GM10266 (cell line): ENCODE data around the gene TCF23.

Source experiments
- DNase-seq: peaks from one replicate; pipeline ENCODE4 v3.0.0; 2012; ENCODE audit errors: extremely low spot score
- TF ChIP-seq, protein P1 (sequence below): IDR thresholded peaks from 2 replicates; pipeline ENCODE4 v1.5.1; 2012; ENCODE audit warnings: mild to moderate bottlenecking, low read depth; ENCODE audit not compliant: control insufficient read depth, insufficient read depth; ENCODE audit errors: missing control alignments

TCF23 gene

GRCh38 chr2:27125104-27125503 lies 23.7 kb upstream of the TCF23 start:
- no peak for DNase-seq
- TF ChIP-seq, protein P1, sequence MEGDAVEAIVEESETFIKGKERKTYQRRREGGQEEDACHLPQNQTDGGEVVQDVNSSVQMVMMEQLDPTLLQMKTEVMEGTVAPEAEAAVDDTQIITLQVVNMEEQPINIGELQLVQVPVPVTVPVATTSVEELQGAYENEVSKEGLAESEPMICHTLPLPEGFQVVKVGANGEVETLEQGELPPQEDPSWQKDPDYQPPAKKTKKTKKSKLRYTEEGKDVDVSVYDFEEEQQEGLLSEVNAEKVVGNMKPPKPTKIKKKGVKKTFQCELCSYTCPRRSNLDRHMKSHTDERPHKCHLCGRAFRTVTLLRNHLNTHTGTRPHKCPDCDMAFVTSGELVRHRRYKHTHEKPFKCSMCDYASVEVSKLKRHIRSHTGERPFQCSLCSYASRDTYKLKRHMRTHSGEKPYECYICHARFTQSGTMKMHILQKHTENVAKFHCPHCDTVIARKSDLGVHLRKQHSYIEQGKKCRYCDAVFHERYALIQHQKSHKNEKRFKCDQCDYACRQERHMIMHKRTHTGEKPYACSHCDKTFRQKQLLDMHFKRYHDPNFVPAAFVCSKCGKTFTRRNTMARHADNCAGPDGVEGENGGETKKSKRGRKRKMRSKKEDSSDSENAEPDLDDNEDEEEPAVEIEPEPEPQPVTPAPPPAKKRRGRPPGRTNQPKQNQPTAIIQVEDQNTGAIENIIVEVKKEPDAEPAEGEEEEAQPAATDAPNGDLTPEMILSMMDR: no peak

- DNase-seq: no peak
- TF ChIP-seq, protein P1: no peak
Measured at GRCh38 chr2:27126252-27126710, 22.5 kb upstream of the TCF23 start.

DNA sequence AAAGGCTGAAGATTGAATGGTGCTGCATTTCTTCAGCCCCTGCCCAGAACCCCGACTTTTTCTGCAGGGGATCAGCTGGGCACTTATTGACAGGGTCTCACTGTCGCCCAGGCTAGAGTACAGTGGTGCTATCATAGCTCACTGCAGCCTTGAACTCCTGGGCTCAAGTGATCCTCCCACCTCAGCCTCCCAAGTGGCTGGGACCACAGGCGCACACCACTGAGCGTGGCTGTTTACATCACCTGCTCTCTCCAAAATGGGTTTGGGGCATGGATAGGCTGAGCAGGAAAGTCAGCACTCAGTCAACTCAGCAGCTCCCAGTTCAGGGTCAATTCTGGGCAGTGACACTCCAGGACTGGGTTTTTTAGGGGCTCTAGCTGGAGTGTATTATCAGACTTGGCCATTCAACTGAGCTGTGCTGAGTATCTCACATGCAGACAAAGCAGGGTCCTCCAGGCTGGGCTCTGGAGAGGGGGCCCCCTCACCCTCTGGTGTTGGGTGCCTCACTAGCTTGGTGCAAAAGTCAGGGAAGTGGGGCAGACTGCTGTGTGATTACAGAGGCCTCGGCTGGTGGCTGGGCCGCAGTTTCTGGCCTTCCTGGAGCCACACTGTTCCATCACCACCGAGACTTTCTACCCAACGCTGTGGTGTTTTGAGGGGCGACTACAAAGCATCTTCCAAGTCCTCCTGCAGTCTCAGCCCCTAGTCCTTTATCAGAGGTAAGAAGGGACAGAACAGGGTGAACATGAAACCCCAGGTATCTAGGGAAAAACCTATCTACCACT lies 20.7 kb upstream of the TCF23 start:
- no peak for DNase-seq
- TF ChIP-seq, protein P1: no peak

DNA sequence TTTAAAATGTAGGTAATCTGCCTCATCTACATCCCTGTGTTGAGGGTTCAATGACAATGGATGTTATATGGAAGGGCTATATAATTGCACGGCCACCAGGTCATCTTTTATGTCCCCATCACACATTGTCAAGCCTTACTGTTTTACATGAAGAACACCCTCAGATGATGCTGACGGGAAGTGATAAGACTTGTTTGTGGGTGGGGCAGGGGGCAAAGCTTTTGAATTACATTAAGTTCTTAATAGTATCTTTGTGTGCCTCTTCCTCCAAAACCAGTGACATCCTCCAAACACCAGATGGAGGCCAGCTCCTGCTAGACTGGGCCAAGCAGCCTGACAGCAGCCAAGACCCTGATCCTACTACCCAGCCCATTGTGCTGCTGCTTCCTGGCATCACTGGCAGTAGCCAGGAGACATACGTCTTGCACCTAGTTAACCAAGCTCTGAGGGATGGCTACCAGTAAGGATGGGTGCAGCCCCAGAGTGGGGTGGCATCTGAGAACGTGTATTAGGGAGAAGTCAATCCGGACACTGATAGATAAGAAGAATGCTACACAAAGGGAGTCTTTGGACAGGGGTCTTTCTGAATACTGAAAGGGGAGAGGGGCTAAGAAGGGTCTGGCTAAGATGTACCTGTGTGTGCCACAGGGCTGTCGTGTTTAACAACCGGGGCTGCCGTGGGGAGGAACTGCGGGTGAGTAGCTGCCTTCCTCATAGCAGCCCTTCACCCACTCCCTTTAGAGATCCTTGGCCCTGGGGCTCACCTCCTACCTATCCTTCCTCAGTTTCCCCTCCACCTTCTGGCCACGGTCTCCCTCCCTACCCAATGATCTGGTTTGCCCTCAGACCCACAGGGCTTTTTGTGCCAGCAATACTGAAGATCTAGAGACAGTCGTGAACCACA lies 19.9 kb upstream of the TCF23 start:
- no peak for DNase-seq
- TF ChIP-seq, protein P1: no peak

- TF ChIP-seq, protein P1: no peak
- no peak for DNase-seq
Measured at GRCh38 chr2:27130396-27130795, 18.4 kb upstream of the TCF23 start.

- DNase-seq: no peak
- TF ChIP-seq, protein P1: no peak
Measured at GRCh38 chr2:27131429-27131828, 17.4 kb upstream of the TCF23 start.

DNA sequence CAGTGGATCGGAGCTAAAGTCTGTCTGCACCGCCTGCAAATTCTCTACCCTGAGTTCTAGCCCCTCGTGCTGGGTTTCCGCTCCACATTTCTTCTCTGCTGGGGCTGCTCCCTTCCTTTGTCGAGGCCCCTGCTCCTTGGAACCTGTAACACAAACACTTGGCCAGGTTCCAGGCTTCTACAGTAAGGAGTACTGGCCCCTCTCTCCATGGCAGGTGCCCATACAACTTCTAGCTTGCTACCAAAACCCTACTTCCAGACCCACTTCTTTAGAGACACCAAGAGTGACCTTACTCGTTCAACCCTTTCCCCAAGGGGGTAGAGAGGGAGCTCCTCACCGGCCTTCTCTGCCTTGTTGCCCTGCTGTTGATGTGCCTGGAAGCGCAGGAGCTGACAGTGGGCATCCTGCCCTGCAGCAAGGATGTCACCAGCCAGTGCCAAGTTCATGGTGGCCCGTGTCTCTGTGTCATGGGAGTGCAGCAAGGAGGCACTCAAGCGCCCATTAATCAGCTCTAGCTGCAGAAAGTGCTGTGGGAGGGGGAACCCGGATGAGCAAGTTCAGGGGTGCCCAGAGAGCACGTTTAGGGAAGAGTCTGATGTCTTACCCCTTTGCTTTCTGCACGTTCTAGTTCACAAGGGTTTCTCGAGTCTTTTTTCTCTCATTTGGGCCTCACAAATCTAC lies 15.5 kb upstream of the TCF23 start:
- TF ChIP-seq, protein P1: peak; percentile 15
- peak; percentile 56 for DNase-seq
